HEK293 (cell line): Measurements from ENCODE around the gene PINLYP.

Experiments
- BCL11A ChIP-seq: fragments of 450-650 bp; formaldehyde crosslinking; IDR thresholded peaks from 2 replicates; pipeline ENCODE4 v1.5.1; 2016; ENCODE audit warnings: low read depth, missing biosample characterization, missing genetic modification characterization
- GLI2 ChIP-seq: fragments of 450-650 bp; formaldehyde crosslinking; IDR thresholded peaks from 2 replicates; pipeline ENCODE4; 2017; ENCODE audit warnings: missing biosample characterization, missing genetic modification characterization, low read depth, borderline replicate concordance
- GLI4 ChIP-seq: fragments of 450-650 bp; formaldehyde crosslinking; IDR thresholded peaks from 2 replicates; pipeline ENCODE4 v1.5.1; 2016; ENCODE audit warnings: missing biosample characterization, missing genetic modification characterization
- HOXC10 ChIP-seq: sonication (generic); formaldehyde crosslinking; IDR thresholded peaks from 2 replicates; pipeline ENCODE4 v1.8.1; 2023; ENCODE audit warnings: mild to moderate bottlenecking, missing genetic modification reagents
- IKZF3 ChIP-seq: fragments of 450-650 bp; IDR thresholded peaks from 2 replicates; pipeline ENCODE4 v1.5.0; 2018; ENCODE audit warnings: missing biosample characterization, mild to moderate bottlenecking, missing genetic modification characterization, moderate library complexity
- KLF16 ChIP-seq: fragments of 450-650 bp; formaldehyde crosslinking; IDR thresholded peaks from 2 replicates; pipeline ENCODE4 v1.5.1; 2017; ENCODE audit warnings: missing biosample characterization, missing genetic modification characterization
- KLF7 ChIP-seq: fragments of 450-650 bp; formaldehyde crosslinking; IDR thresholded peaks from 2 replicates; pipeline ENCODE4 v1.5.1; 2016; ENCODE audit warnings: missing biosample characterization, missing genetic modification characterization, borderline replicate concordance
- MYNN ChIP-seq: fragments of 450-650 bp; formaldehyde crosslinking; IDR thresholded peaks from 2 replicates; pipeline ENCODE4 v1.5.1; 2016; ENCODE audit warnings: missing biosample characterization, missing genetic modification characterization, borderline replicate concordance
- OSR2 ChIP-seq: fragments of 450-650 bp; formaldehyde crosslinking; IDR thresholded peaks from 2 replicates; pipeline ENCODE4 v1.5.1; 2016; ENCODE audit warnings: missing biosample characterization, missing genetic modification characterization
- SP2 ChIP-seq: fragments of 450-650 bp; formaldehyde crosslinking; IDR thresholded peaks from 2 replicates; pipeline ENCODE4 v1.5.1; 2016; ENCODE audit warnings: missing biosample characterization, missing genetic modification characterization
- TCF7L2 ChIP-seq: IDR thresholded peaks from 2 replicates; pipeline ENCODE4 v1.6.1; 2011; ENCODE audit warnings: low read depth, mild to moderate bottlenecking, inconsistent platforms, low read length, moderate library complexity, borderline replicate concordance
- WT1 ChIP-seq: fragments of 450-650 bp; formaldehyde crosslinking; IDR thresholded peaks from 2 replicates; pipeline ENCODE4 v1.5.1; 2016; ENCODE audit warnings: missing biosample characterization, missing genetic modification characterization
- YY1 ChIP-seq: fragments of 450-650 bp; formaldehyde crosslinking; IDR thresholded peaks from 2 replicates; pipeline ENCODE4 v1.5.1; 2018; ENCODE audit warnings: missing biosample characterization, missing genetic modification characterization
- ZBTB20 ChIP-seq: fragments of 450-650 bp; formaldehyde crosslinking; IDR thresholded peaks from 2 replicates; pipeline ENCODE4 v1.5.1; 2016; ENCODE audit warnings: missing biosample characterization, missing genetic modification characterization
- ZBTB48 ChIP-seq: fragments of 450-650 bp; formaldehyde crosslinking; IDR thresholded peaks from 2 replicates; pipeline ENCODE4 v1.5.1; 2016; ENCODE audit warnings: missing biosample characterization, missing genetic modification characterization
- ZFHX2 ChIP-seq: fragments of 450-650 bp; formaldehyde crosslinking; conservative IDR thresholded peaks from 2 replicates; pipeline ENCODE4 v1.5.1; 2016; ENCODE audit warnings: missing biosample characterization, missing genetic modification characterization
- ZNF10 ChIP-seq: fragments of 450-650 bp; formaldehyde crosslinking; IDR thresholded peaks from 2 replicates; pipeline ENCODE4 v1.5.1; 2017; ENCODE audit warnings: missing biosample characterization, missing genetic modification characterization
- ZNF157 ChIP-seq: fragments of 450-650 bp; formaldehyde crosslinking; IDR thresholded peaks from 2 replicates; pipeline ENCODE4 v1.5.1; 2016; ENCODE audit warnings: missing biosample characterization, missing genetic modification characterization
- ZNF214 ChIP-seq: fragments of 450-650 bp; formaldehyde crosslinking; IDR thresholded peaks from 2 replicates; pipeline ENCODE4 v1.5.1; 2017; ENCODE audit warnings: missing biosample characterization, mild to moderate bottlenecking, missing genetic modification characterization, borderline replicate concordance
- ZNF239 ChIP-seq: fragments of 450-650 bp; formaldehyde crosslinking; IDR thresholded peaks from 2 replicates; pipeline ENCODE4 v1.5.1; 2016; ENCODE audit warnings: missing biosample characterization, missing genetic modification characterization
- ZNF248 ChIP-seq: fragments of 450-650 bp; formaldehyde crosslinking; IDR thresholded peaks from 2 replicates; pipeline ENCODE4 v1.5.1; 2017; ENCODE audit warnings: missing biosample characterization, missing genetic modification characterization
- ZNF292 ChIP-seq: fragments of 450-650 bp; formaldehyde crosslinking; IDR thresholded peaks from 2 replicates; pipeline ENCODE4 v1.5.1; 2016; ENCODE audit warnings: low read depth, missing biosample characterization, missing genetic modification characterization, borderline replicate concordance
- ZNF324 ChIP-seq: fragments of 450-650 bp; formaldehyde crosslinking; IDR thresholded peaks from 2 replicates; pipeline ENCODE4 v1.5.1; 2016; ENCODE audit warnings: missing biosample characterization, missing genetic modification characterization
- ZNF366 ChIP-seq: fragments of 450-650 bp; formaldehyde crosslinking; conservative IDR thresholded peaks from 2 replicates; pipeline ENCODE4 v1.5.1; 2016; ENCODE audit warnings: missing biosample characterization, missing genetic modification characterization
- ZNF48 ChIP-seq: fragments of 450-650 bp; formaldehyde crosslinking; IDR thresholded peaks from 2 replicates; pipeline ENCODE4 v1.5.1; 2016; ENCODE audit warnings: missing biosample characterization, missing genetic modification characterization
- ZNF585B ChIP-seq: fragments of 450-650 bp; formaldehyde crosslinking; IDR thresholded peaks from 2 replicates; pipeline ENCODE4 v1.5.1; 2016; ENCODE audit warnings: missing biosample characterization, missing genetic modification characterization
- ZNF600 ChIP-seq: fragments of 450-650 bp; formaldehyde crosslinking; IDR thresholded peaks from 2 replicates; pipeline ENCODE4 v1.5.1; 2016; ENCODE audit warnings: missing biosample characterization, missing genetic modification characterization
- ZNF621 ChIP-seq: fragments of 450-650 bp; formaldehyde crosslinking; IDR thresholded peaks from 2 replicates; pipeline ENCODE4 v1.5.1; 2017; ENCODE audit warnings: missing biosample characterization, missing genetic modification characterization
- ZNF623 ChIP-seq: fragments of 450-650 bp; formaldehyde crosslinking; IDR thresholded peaks from 2 replicates; pipeline ENCODE4 v1.5.1; 2016; ENCODE audit warnings: missing biosample characterization, missing genetic modification characterization
- ZNF629 ChIP-seq: fragments of 450-650 bp; formaldehyde crosslinking; IDR thresholded peaks from 2 replicates; pipeline ENCODE4 v1.5.1; 2017; ENCODE audit warnings: missing biosample characterization, missing genetic modification characterization
- ZNF658 ChIP-seq: fragments of 450-650 bp; formaldehyde crosslinking; IDR thresholded peaks from 2 replicates; pipeline ENCODE4; 2016; ENCODE audit warnings: missing biosample characterization, missing genetic modification characterization
- ZNF660 ChIP-seq: fragments of 450-650 bp; IDR thresholded peaks from 2 replicates; pipeline ENCODE4 v1.5.1; 2018; ENCODE audit warnings: missing biosample characterization, mild to moderate bottlenecking, missing genetic modification characterization
- ZNF792 ChIP-seq: fragments of 450-650 bp; formaldehyde crosslinking; IDR thresholded peaks from 2 replicates; pipeline ENCODE4 v1.5.1; 2016; ENCODE audit warnings: missing biosample characterization, missing genetic modification characterization
- ZXDB ChIP-seq: fragments of 450-650 bp; formaldehyde crosslinking; IDR thresholded peaks from 2 replicates; pipeline ENCODE4 v1.5.1; 2016; ENCODE audit warnings: missing biosample characterization, missing genetic modification characterization
- TF ChIP-seq, protein P1 (sequence below): fragments of 450-650 bp; formaldehyde crosslinking; IDR thresholded peaks from 2 replicates; pipeline ENCODE4 v1.5.1; 2017; ENCODE audit warnings: missing biosample characterization, missing genetic modification characterization
- TF ChIP-seq, protein P2 (sequence below): fragments of 450-650 bp; formaldehyde crosslinking; IDR thresholded peaks from 2 replicates; pipeline ENCODE4 v1.5.1; 2016; ENCODE audit warnings: missing biosample characterization, missing genetic modification characterization
- TF ChIP-seq, protein P3 (sequence below): fragments of 450-650 bp; IDR thresholded peaks from 2 replicates; pipeline ENCODE4 v1.5.1; 2018; ENCODE audit warnings: missing biosample characterization, mild to moderate bottlenecking, missing genetic modification characterization

PINLYP gene

DNA sequence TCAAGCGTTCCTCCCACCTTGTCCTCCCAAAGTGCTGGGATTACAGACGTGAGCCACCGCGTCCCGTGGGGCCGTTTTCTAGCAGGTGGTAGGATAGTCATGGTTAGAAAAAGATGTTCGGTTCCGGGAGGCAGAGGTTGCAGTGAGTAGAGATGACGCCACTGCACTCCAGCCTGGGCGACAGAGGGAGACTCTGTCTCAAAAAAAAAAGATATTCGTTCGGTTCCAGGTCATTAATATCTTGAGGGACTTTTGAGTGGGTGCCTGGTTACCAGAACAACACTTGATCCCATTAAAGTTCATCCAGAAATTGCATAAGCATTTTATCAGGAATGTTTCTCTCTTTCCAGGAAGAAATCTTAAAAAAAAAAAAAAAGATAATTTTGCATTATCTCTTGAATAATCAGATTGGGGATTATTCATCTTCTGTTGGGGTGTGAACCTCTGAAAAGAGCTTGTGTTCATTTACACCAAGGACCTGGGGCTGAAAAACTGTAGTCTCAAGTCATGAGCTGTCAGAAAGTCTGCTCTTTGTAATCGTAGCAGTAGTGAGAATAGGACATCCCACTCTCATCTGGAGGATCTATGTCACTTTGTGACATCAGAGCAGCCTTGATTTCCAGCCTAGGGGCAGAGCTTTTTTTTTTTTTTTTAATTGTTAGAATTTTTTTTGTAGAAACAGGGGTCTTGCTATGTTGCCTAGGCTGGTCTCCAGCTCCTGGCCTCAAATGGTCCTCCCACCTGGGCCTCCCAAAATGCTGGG is 47.6 kb upstream of the PINLYP start (continued):
- TF ChIP-seq SP2 (tag by site-specific recombination) (peak; percentile 6), ZNF214 (no peak), ZFHX2 (tag by site-specific recombination) (peak; percentile 53; the same call in 1 of the 2 replicates), ZNF324 (tag by site-specific recombination) (peak; percentile 85), ZNF585B (tag by site-specific recombination) (no peak), KLF16 (tag by site-specific recombination) (no peak; the same call in 1 of the 2 replicates), OSR2 (peak; percentile 81), ZNF248 (tag by site-specific recombination) (no peak), IKZF3 (tag by site-specific recombination) (peak; percentile 85), ZNF658 (tag by site-specific recombination) (no peak), HOXC10 (CRISPR knock-in tag) (no peak), ZNF623 (tag by site-specific recombination) (0 out of 2 replicates have a peak, but pooled peaks have one; percentile 27), ZXDB (tag by site-specific recombination) (peak; percentile 1), ZNF660 (0 out of 2 replicates have a peak, but pooled peaks have one; percentile 24), ZNF621 (tag by site-specific recombination) (no peak), GLI2 (tag by site-specific recombination) (no peak; the same call in 1 of the 2 replicates), BCL11A (tag by site-specific recombination) (peak; percentile 94), GLI4 (tag by site-specific recombination) (no peak), KLF7 (no peak), ZBTB48 (tag by site-specific recombination) (0 out of 2 replicates have a peak, but pooled peaks have one; percentile 12), ZBTB20 (tag by site-specific recombination) (no peak), MYNN (tag by site-specific recombination) (no peak), WT1 (tag by site-specific recombination) (peak; percentile 93), ZNF48 (tag by site-specific recombination) (no peak), ZNF366 (tag by site-specific recombination) (peak; percentile 87), ZNF239 (no peak), ZNF10 (tag by site-specific recombination) (peak; percentile 18; the same call in 1 of the 2 replicates), TCF7L2 (no peak), ZNF157 (tag by site-specific recombination) (no peak), ZNF629 (tag by site-specific recombination) (peak; percentile 92), ZNF792 (tag by site-specific recombination) (no peak), ZNF600 (tag by site-specific recombination) (peak; percentile 73), ZNF292 (tag by site-specific recombination) (no peak), YY1 (tag by site-specific recombination) (no peak)
- TF ChIP-seq, protein P1, sequence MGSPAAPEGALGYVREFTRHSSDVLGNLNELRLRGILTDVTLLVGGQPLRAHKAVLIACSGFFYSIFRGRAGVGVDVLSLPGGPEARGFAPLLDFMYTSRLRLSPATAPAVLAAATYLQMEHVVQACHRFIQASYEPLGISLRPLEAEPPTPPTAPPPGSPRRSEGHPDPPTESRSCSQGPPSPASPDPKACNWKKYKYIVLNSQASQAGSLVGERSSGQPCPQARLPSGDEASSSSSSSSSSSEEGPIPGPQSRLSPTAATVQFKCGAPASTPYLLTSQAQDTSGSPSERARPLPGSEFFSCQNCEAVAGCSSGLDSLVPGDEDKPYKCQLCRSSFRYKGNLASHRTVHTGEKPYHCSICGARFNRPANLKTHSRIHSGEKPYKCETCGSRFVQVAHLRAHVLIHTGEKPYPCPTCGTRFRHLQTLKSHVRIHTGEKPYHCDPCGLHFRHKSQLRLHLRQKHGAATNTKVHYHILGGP (tag by site-specific recombination), result peak; percentile 60
- TF ChIP-seq, protein P2, sequence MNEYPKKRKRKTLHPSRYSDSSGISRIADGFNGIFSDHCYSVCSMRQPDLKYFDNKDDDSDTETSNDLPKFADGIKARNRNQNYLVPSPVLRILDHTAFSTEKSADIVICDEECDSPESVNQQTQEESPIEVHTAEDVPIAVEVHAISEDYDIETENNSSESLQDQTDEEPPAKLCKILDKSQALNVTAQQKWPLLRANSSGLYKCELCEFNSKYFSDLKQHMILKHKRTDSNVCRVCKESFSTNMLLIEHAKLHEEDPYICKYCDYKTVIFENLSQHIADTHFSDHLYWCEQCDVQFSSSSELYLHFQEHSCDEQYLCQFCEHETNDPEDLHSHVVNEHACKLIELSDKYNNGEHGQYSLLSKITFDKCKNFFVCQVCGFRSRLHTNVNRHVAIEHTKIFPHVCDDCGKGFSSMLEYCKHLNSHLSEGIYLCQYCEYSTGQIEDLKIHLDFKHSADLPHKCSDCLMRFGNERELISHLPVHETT (tag by site-specific recombination), result peak; percentile 95
- TF ChIP-seq, protein P3, sequence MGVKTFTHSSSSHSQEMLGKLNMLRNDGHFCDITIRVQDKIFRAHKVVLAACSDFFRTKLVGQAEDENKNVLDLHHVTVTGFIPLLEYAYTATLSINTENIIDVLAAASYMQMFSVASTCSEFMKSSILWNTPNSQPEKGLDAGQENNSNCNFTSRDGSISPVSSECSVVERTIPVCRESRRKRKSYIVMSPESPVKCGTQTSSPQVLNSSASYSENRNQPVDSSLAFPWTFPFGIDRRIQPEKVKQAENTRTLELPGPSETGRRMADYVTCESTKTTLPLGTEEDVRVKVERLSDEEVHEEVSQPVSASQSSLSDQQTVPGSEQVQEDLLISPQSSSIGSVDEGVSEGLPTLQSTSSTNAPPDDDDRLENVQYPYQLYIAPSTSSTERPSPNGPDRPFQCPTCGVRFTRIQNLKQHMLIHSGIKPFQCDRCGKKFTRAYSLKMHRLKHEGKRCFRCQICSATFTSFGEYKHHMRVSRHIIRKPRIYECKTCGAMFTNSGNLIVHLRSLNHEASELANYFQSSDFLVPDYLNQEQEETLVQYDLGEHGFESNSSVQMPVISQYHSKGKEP (tag by site-specific recombination), result peak; percentile 84; the same call in 1 of the 2 replicates
